Measurements from ENCODE around the gene ASXL2.

ASXL2 gene

DNA sequence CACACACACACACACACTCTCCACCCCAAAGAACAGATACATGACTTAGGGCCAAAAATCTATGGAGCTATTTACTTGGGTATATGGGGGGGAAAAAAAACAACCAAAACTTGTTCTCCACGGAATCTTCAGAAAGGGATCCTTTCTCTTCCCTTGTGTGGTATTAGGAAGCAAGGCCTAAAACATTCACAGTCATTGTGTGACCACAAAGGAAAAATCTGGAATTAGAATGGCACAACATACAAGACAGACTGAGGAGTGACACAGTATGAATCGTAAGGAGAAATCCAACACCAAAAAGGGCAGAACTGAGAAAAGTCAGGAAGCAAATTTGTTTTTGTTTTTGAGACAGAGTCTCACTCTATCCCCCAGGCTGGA lies 70.3 kb downstream of the ASXL2 start:
- in situ Hi-C loops (cut with HindIII; ENCODE audit: low sequenced_read_pairs): no loop called here

DNA sequence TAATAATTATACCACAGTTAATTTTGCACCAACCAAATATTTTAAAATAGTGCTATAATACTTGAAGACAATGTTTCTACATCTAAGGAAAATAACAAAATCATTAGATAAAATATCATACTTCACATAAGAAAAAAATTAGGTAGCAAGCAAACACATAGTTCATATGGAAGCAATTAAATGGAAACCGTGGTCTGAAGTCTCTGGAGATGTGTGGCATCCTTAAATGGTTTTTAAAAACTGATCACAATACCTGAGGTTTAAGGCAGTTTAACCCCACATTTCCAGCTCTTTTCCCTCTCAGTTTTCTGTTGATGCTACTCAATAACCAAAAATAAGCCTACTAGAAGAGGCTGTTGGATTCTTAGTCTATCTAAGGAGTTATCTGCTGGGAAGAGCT lies 71.3 kb downstream of the ASXL2 start:
- in situ Hi-C loops (cut with HindIII; ENCODE audit: low sequenced_read_pairs): no loop called here

- in situ Hi-C loops (cut with HindIII; ENCODE audit: low sequenced_read_pairs): no loop called here
Observed at GRCh38 chr2:25805987-25806386, 72.3 kb downstream of the ASXL2 start.

DNA sequence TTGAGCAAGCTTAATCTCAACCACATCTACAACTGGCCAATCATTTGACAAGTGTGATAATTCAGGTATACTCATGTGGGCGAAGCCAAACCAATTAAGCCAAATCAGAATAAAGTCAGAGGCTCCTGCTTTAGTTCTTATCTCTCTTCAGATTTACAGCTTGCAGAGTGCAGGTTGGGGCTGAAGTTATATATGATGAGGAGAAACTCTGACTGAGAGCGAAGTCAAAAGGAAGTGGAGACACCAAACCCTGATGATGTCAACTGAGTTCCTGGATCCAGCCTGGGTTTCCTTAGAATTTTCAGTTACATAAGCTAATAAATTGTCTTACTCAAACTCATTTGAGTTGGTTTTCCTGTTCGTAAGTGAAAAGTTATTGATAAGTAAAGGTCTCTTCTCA lies 73.9 kb downstream of the ASXL2 start:
- in situ Hi-C loops (cut with HindIII; ENCODE audit: low sequenced_read_pairs): no loop called here

DNA sequence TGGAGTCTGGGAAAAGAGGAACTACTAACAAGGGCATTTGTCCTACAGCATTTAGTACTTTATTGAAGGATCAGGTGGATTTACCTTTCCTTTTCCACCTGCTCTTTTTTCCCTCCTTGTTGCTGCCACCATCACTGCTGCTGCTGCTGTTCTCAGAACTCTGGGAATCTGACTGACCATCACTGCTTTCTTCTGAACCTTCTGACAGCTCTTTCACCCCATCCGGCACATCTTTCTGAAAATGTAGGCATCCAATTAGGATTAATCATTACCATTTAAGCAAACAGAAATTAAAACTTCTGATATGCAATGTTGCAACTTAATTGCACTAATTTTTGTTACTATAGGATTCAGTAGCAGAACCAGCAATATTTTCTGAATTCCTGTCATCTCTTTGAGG lies 79.0 kb downstream of the ASXL2 start:
- in situ Hi-C loops (cut with HindIII; ENCODE audit: low sequenced_read_pairs): no loop called here

DNA sequence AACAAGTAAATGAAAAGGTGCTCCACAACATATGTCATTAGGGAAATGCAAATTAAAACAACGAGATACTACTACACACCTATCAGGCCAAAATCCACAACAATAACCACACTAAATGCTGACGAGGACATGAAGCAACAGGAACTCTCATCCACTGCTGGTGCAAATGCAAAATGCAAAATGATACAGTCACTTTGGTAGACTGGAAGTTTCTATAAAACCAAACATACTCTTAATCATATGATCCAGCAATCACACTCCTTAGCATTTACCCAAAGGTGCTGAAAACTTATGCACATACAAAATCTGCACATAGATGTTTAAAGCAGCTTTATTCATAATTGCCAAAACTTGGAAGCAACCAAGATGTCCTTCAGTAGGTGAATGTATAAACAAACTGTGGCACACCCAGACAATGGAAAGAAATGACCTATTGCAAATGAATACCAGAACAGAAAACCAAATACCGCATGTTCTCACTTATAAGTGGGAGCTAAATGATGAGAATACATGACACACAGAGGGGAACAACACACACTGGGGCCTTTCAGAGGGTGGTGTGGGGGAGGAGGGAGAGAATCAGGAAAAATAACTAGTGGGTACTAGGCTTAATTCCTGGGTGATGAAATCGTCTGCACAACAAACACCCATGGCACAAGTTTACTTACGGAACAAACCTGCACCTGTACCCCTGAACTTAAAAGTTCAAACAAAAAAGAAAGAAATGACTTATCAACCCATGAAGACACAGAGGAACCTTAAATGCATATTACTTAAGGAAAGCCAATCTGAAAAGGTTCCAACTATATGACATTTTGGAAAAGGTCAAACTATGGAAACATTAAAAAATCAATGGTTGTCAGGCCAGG lies 80.4 kb downstream of the ASXL2 start:
- in situ Hi-C loops (cut with HindIII; ENCODE audit: low sequenced_read_pairs): no loop called here

DNA sequence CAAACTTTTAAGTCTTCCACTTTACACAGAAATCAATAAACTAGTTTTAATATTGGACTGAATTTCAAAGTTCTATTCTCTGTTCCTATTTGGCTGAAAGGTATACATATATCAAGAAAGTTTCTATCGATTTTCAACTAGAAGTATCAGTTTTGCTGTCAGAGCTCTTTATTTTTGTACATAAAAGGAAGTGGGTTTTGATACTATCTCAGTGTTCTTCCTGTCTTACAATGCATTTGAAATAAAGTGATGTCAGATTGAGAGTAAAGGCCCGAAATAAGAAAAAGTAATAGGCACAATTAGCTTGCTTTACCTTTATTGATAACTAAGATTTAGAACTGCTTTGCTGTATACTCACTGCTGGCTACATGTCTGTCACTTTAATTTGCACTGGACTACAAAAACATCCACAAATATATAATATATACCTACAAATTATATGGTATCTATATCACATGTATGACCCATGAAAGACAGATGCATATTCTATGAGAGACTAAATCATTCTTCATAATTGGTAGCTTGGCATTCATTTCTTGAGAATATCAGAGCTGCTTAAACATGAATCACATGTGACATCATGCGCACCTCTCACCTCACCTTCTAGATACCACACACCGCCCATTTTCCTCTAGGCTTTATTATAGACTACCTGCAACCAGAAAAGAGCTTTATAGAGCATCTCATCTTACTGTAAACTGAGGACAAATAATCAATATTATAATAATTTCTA lies 83.6 kb downstream of the ASXL2 start:
- in situ Hi-C loops (cut with HindIII; ENCODE audit: low sequenced_read_pairs): no loop called here

DNA sequence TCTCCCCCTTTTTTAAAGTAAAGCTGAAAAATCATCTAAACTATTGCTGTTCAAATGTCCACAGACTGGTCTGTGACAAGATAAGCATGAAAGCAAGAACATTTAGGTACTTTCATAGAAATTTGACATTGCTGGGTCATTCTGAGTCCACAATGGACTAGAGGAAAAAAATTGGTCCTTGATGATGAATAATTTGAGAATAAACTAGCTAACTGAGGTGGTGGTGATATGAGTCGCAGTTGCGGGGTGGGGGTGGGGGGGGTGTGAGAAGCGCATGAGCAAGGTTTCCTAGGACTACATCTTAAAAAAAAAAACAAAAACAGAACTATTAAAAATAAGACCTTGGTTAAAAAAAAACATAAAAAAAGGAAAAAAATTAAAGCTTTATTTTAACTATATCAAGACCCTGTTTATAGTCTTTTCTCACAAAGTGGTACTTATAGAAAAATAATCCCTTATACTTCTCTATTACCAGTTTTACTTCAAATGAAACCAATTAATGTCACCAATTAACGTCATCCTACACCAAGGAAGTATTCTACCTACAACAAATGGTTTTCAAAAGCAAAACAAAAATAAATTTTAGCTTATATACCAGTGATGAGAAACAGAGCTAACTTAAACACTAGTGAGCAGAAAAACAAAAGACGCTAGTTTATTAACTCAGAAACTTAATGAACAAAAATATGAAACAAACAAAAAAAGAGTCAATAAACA lies 88.1 kb downstream of the ASXL2 start:
- in situ Hi-C loops (cut with HindIII; ENCODE audit: low sequenced_read_pairs): no loop called here

DNA sequence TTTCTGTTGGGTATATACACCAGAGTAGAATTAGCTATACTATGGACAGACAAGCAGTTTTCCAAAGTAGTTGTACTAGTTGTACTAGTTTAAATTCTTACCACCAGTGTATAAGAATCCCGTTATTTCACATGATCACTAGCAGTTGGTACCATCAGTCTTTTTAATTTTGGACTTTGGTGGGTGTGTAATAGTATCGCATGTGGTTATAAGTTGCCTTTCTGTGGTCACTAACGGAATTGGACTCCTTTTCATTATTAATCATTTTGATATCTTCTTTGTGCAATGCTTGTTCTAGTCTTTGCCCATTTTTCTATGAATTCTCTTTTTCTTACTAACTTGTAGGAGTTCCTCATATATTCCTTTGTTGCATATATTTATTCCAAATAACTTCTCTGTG lies 89.8 kb downstream of the ASXL2 start:
- in situ Hi-C loops (cut with HindIII; ENCODE audit: low sequenced_read_pairs): no loop called here

DNA sequence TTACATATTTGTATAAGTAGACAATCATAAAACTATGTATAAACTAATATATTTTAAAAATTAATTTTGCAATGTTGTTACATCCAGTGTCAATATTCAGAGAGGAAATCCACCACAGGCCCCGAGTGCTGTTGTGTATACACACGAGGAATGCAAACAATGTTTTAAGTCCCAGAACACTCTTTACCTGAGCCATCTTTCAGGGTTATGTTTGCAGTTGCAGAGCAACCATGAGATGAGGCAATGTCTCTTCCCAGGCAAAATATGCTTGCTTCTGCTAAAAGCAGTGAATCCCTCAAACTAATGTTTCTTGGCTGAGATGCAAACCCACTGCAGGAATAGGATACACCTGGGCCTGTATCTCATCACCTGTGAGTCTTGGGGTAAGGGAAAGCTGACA lies 91.3 kb downstream of the ASXL2 start:
- in situ Hi-C loops (cut with HindIII; ENCODE audit: low sequenced_read_pairs): no loop called here

DNA sequence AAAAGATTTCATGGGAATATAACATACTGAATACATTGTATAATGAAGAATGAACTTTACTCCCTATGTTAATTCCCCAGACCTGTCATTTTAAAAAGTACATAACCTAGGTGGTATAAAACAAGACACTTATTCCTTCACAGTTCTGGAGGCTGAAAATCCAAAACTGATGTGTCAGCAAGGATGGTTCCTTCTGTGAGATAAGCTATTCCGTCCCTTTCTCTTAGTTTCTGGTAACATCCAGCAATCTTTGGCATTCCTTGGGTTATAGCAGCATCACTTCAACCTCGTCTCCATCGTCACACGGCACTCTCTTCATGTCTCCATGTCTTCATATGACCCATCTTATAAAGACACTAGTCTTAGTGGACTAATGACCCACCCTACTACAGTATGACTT lies 93.9 kb downstream of the ASXL2 start:
- in situ Hi-C loops (cut with HindIII; ENCODE audit: low sequenced_read_pairs): no loop called here

DNA sequence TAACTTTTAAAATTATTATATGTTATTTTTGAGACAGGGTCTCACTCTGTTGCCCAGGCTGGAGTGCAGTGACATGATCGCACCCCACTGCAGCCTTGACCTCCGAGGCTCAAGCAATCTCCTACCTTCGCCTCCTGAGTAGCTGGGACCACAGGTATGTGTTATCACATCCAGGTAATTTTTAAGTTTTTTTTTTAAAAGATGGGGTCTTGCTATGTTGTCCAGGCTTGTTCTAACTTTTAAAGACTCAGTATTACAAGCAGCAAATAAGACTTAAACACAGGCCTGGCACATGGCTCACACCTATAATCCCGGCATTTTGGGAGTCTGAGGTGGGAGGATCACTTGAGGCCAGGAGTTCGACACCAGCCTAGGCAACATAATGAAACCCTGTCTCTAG lies 101.2 kb downstream of the ASXL2 start:
- in situ Hi-C loops (cut with HindIII; ENCODE audit: low sequenced_read_pairs): no loop called here

GRCh38 chr2:25772078-25772477 lies 106.2 kb downstream of the ASXL2 start:
- in situ Hi-C loops (cut with HindIII; ENCODE audit: low sequenced_read_pairs): loop anchor here (5.0 kb wide), 1 partner anchor 40 kb away; no protein-coding TSS in a partner anchor

DNA sequence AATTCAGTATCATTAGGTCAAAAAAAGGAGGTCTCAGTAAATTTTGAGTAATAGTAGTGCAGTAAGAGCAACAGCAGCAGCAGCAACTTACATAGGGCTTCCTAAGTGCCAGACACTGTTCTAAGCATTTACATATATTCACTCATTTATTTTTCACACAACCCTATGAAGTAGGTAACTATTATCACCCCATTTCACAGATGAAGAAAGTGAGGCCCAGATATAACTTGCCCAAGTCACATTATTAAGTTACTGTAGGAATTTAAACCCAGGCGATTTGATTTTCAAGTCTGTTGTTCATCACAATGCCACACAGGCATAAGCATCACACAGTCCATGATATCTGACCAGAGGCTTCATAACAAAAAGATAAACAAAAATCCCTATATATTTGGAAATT lies 114.7 kb downstream of the ASXL2 start:
- in situ Hi-C loops (cut with HindIII; ENCODE audit: low sequenced_read_pairs): no loop called here

GRCh38 chr2:25760297-25760696 lies 118.0 kb downstream of the ASXL2 start:
- in situ Hi-C loops (cut with HindIII; ENCODE audit: low sequenced_read_pairs): no loop called here

- in situ Hi-C loops (cut with HindIII; ENCODE audit: low sequenced_read_pairs): no loop called here
Observed at GRCh38 chr2:25758348-25758747, 119.9 kb downstream of the ASXL2 start.

DNA sequence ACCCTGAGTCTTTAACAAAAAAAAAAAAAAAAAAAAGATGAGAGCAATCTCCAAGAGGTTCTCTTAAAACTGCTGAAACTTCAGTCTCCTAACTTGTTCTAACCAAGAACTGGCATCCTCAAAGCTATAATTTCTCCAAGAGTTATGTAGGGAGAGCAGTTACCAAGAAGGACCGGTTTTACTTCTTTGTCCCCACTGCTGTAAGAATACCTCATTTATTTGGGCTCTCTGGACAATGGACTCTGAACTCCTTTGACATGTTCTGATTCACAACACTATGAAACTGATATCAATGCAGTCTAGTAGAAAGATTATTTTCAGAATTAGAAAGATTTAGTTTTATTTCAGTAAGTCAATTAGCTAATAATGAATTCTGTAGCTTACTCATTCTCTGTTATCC lies 120.4 kb downstream of the ASXL2 start:
- in situ Hi-C loops (cut with HindIII; ENCODE audit: low sequenced_read_pairs): no loop called here

DNA sequence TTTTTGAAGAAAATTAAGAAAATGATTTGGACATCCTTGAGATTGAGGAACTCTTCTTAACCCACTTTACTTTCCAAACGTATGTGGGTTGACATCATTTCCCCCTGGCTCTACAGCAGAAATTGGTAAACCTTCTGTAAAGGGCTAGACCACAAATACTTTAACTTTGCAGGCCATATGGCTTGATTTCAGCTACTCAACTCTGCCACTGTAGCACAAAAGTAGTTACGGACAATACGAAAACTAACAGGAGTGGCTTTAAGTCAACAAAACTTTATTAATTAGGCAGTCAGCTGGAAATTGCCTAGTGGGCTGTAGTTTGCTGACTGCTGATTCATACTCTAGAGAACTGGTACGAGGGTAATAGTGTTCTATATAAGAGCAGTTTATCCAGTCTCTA lies 121.8 kb downstream of the ASXL2 start:
- in situ Hi-C loops (cut with HindIII; ENCODE audit: low sequenced_read_pairs): no loop called here

GRCh38 chr2:25749676-25750075 lies 128.6 kb downstream of the ASXL2 start:
- in situ Hi-C loops (cut with HindIII; ENCODE audit: low sequenced_read_pairs): no loop called here

- in situ Hi-C loops (cut with HindIII; ENCODE audit: low sequenced_read_pairs): no loop called here
Observed at GRCh38 chr2:25744055-25744454, 134.2 kb downstream of the ASXL2 start.

- in situ Hi-C loops (cut with HindIII; ENCODE audit: low sequenced_read_pairs): no loop called here
Observed at GRCh38 chr2:25743132-25743830, 135.0 kb downstream of the ASXL2 start.

Data from endothelial cell of hepatic sinusoid (primary cell).